Kidney (tissue), 14 donors: ENCODE measurements around the gene GOLGA1. TPM values are rescaled to one million over a fixed set of nuclear protein-coding genes. Genes with fewer than 3 reads are reported as not detected.
A peak's percentile ranks its signal among the peaks of the same experiment; 100 is the strongest.

ENCODE experiments used
- DNase-seq, 5 donors: peaks; one replicate each; pipeline ENCODE4 v3.0.0-alpha.2; 2013 to 2020
- FAIRE-seq: peaks from 2 replicates; lab custom pipeline; 2012; peaks lifted over from hg19 to GRCh38; lab: Jason Lieb, UNC
- H3K27ac ChIP-seq, 2 donors: one replicate each; pipeline ENCODE4 v1.7.0; 2013; ENCODE audit warnings: low read depth in 2 of 2, low read length in 2 of 2, inconsistent platforms in 1 of 2
- H3K27me3 ChIP-seq: one replicate; pipeline ENCODE4 v1.7.1; 2013; ENCODE audit warnings: low read length, inconsistent platforms; ENCODE audit not compliant: control insufficient read depth, insufficient read depth
- H3K36me3 ChIP-seq, 3 donors: one replicate each; pipeline versions ENCODE4 v1.7.0 to v1.7.1; 2013; ENCODE audit warnings: low read length in 3 of 3, control low read depth in 1 of 3, inconsistent platforms in 1 of 3; ENCODE audit not compliant: insufficient read depth in 3 of 3, control insufficient read depth in 2 of 3
- H3K4me1 ChIP-seq, 3 donors: one replicate each; pipeline versions ENCODE4 v1.7.0 to v1.7.1; 2013; ENCODE audit warnings: low read length in 3 of 3, inconsistent platforms in 1 of 3, low read depth in 1 of 3; ENCODE audit not compliant: control insufficient read depth in 2 of 3, insufficient read depth in 2 of 3
- H3K4me3 ChIP-seq, 3 donors: one replicate each; pipeline versions ENCODE4 v1.7.0 to v1.8.1; 2013; ENCODE audit warnings: low read length in 3 of 3, control low read depth in 1 of 3, inconsistent platforms in 1 of 3
- H3K9ac ChIP-seq, 3 donors: one replicate each; pipeline versions ENCODE4 v1.7.0 to v1.7.1; 2013; ENCODE audit warnings: low read length in 3 of 3, control low read depth in 1 of 3, inconsistent platforms in 1 of 3
- H3K9me3 ChIP-seq, 3 donors: one replicate each; pipeline versions ENCODE4 v1.7.0 to v1.7.1; 2013; ENCODE audit warnings: low read length in 3 of 3, control low read depth in 1 of 3, inconsistent platforms in 1 of 3; ENCODE audit not compliant: control insufficient read depth in 2 of 3, insufficient read depth in 1 of 3
- CTCF ChIP-seq: IDR thresholded peaks from 3 replicates; pipeline ENCODE4 v1.5.1; 2012; ENCODE audit warnings: mild to moderate bottlenecking, moderate library complexity, borderline replicate concordance; ENCODE audit not compliant: insufficient read depth; ENCODE audit errors: extremely low read depth
- intact Hi-C: fragments of 100-400 bp; cut with DNase I; formaldehyde crosslinking; loops from one replicate; pipeline ENCODE4 v1.11.1; 2022
- polyA plus RNA-seq: library from polyadenylated mRNA; stranded (reverse); fragments of 350-450 nt; fragmentation: Illumina TruSeq; extraction: RNeasy Lipid Tissue Mini Kit (QIAGEN cat#74804); gene quantifications from one replicate; pipeline ENCODE4 v1.2.3, GENCODE V29; 2014; ENCODE audit warnings: low read depth, low replicate concordance; ENCODE audit not compliant: insufficient read depth
- total RNA-seq: library from RNA; stranded (reverse); fragmentation: NEBNext Ultra II Directional; extraction: Animal tissue kit (Norgen Biotek cat#: 25700); gene quantifications from one replicate; pipeline ENCODE4 v1.2.1, GENCODE V29; 2021
- donor health status: control.
- donor health status: control.
- donor health status: control.
- donor health status: control.
- donor health status: control.
- donor health status: DM: yes; HTN: yes; CAD: no.
- donor health status: Normal renal cell carcinoma (clear cell type).

GOLGA1 gene
- total and polyA plus RNA-seq, 2 donors from 2014 or later = 6.2 to 21.0 TPM

- H3K9me3 ChIP-seq = no peaks in the 10 kb centered on the region
- DNase-seq (no peak), FAIRE-seq (no peak)
- H3K9ac ChIP-seq = no peak overlapping the region
- no peaks in the 10 kb centered on the region for H3K4me1 ChIP-seq
- no peak for TF ChIP-seq CTCF
- peaks cover 3 to 62% (median 41%) of the 10 kb centered on the region in 3 donors for H3K36me3 ChIP-seq
- H3K27ac ChIP-seq = no peak overlapping the region
- intact Hi-C loops = no loop called here
- no peaks in the 10 kb centered on the region for H3K27me3 ChIP-seq
- H3K4me3 ChIP-seq = no peak overlapping the region
Observed at GRCh38 chr9:124886461-124886860, 54.4 kb downstream of the GOLGA1 start.

GRCh38 chr9:124885551-124885950, 55.3 kb downstream of the GOLGA1 start:
- H3K27ac ChIP-seq = no peak overlapping the region
- intact Hi-C loops = no loop called here
- no peak for TF ChIP-seq CTCF
- peaks cover 5 to 53% (median 38%) of the 10 kb centered on the region in 3 donors for H3K36me3 ChIP-seq
- H3K4me3 ChIP-seq = no peak overlapping the region
- no peak overlapping the region for H3K9ac ChIP-seq
- no peaks in the 10 kb centered on the region for H3K9me3 ChIP-seq
- H3K4me1 ChIP-seq = no peaks in the 10 kb centered on the region
- H3K27me3 ChIP-seq = no peaks in the 10 kb centered on the region
- DNase-seq = no peak
- FAIRE-seq = no peak

- H3K27ac ChIP-seq = no peak overlapping the region
- no peak overlapping the region for H3K4me3 ChIP-seq
- no peak overlapping the region for H3K9ac ChIP-seq
- TF ChIP-seq CTCF = no peak
- no peak for DNase-seq
- H3K4me1 ChIP-seq = no peaks in the 10 kb centered on the region
- peaks cover 5 to 44% (median 34%) of the 10 kb centered on the region in 3 donors for H3K36me3 ChIP-seq
- H3K9me3 ChIP-seq = no peaks in the 10 kb centered on the region
- intact Hi-C loops = no loop called here
- H3K27me3 ChIP-seq = no peaks in the 10 kb centered on the region
- no peak for FAIRE-seq
Observed at GRCh38 chr9:124884376-124884775, 56.5 kb downstream of the GOLGA1 start.

- H3K4me3 ChIP-seq = no peak overlapping the region
- no peaks in the 10 kb centered on the region for H3K4me1 ChIP-seq
- peaks cover 2 to 37% (median 28%) of the 10 kb centered on the region in 3 donors for H3K36me3 ChIP-seq
- no peak for TF ChIP-seq CTCF
- no peak overlapping the region for H3K9ac ChIP-seq
- intact Hi-C loops = no loop called here
- peak in 3 of 5 donors; percentile 32 to 52 (median 33) for DNase-seq
- no peaks in the 10 kb centered on the region for H3K27me3 ChIP-seq
- no peak overlapping the region for H3K27ac ChIP-seq
- H3K9me3 ChIP-seq = no peaks in the 10 kb centered on the region
- FAIRE-seq = no peak
Observed at GRCh38 chr9:124882231-124882630, 58.7 kb downstream of the GOLGA1 start.
